ENCODE results near the gene AZU1.

The AZU1 gene

GRCh38 chr19:855566-856120 is 28.0 kb downstream of the AZU1 start:
- no peak for DNase-seq (ENCODE audit: low spot score)

GRCh38 chr19:858284-858683 is 30.6 kb downstream of the AZU1 start:
- no peak for DNase-seq (ENCODE audit: low spot score)

GRCh38 chr19:858868-859843 is 31.5 kb downstream of the AZU1 start, which contains the start of gene CFD:
CFD (plus strand) TSS chr19:859664; CDS start chr19:859690, 26 bp downstream.
- no peak for DNase-seq (ENCODE audit: low spot score)

GRCh38 chr19:861141-861755 is 33.6 kb downstream of the AZU1 start:
- DNase-seq (ENCODE audit: low spot score) = no peak

- DNase-seq (ENCODE audit: low spot score) = peak; percentile 62
Observed at GRCh38 chr19:861756-862580, 34.3 kb downstream of the AZU1 start.

- DNase-seq (ENCODE audit: low spot score) = peak; percentile 63
Observed at GRCh38 chr19:862581-863314, 35.1 kb downstream of the AZU1 start.

GRCh38 chr19:863315-863620 is 35.6 kb downstream of the AZU1 start:
- DNase-seq (ENCODE audit: low spot score) = no peak

GRCh38 chr19:866769-867300 is 39.2 kb downstream of the AZU1 start:
- DNase-seq (ENCODE audit: low spot score) = no peak

- no peak for DNase-seq (ENCODE audit: low spot score)
Observed at GRCh38 chr19:867301-867793, 39.7 kb downstream of the AZU1 start.

GRCh38 chr19:867855-868457 is 40.3 kb downstream of the AZU1 start:
- no peak for DNase-seq (ENCODE audit: low spot score)

DNA sequence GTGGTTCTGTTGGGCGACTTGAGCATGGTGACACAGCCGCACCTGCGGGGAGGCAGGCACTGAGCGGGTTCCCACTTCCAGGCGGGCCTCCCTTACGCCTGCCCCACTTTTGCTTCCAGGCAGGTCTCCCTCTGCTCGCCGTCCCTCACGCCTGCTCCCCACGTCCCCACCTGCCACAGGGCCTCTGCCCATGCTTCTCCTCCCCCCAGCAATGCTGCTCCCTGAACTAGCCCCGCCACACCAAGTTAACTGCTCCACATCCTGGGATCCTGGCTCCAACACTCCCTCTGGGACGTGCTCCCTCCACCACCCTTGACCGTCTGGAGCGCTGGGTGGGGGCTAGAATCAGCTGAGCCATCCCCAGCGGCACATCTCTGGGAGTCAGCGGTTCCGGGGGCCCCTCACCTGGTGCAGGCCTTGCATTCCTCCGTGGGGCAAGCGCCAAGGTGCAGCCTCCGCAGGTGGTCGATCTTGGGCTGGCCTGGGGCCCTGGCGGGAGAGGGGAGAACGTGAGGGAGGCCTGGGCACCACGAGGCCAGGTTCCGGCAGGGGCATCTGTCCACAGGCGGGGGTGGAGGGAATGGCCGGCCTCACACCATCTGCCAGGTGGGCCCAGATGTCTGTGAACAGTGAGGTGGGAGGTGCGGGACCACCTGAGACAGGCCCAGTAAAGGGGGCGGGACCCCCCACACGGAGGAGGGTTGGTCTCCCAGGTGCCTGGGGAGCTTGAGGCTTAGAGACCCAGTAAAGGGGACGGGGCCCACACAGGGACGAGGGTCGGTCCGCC is 41.0 kb downstream of the AZU1 start:
- no peak for DNase-seq (ENCODE audit: low spot score)

DNA sequence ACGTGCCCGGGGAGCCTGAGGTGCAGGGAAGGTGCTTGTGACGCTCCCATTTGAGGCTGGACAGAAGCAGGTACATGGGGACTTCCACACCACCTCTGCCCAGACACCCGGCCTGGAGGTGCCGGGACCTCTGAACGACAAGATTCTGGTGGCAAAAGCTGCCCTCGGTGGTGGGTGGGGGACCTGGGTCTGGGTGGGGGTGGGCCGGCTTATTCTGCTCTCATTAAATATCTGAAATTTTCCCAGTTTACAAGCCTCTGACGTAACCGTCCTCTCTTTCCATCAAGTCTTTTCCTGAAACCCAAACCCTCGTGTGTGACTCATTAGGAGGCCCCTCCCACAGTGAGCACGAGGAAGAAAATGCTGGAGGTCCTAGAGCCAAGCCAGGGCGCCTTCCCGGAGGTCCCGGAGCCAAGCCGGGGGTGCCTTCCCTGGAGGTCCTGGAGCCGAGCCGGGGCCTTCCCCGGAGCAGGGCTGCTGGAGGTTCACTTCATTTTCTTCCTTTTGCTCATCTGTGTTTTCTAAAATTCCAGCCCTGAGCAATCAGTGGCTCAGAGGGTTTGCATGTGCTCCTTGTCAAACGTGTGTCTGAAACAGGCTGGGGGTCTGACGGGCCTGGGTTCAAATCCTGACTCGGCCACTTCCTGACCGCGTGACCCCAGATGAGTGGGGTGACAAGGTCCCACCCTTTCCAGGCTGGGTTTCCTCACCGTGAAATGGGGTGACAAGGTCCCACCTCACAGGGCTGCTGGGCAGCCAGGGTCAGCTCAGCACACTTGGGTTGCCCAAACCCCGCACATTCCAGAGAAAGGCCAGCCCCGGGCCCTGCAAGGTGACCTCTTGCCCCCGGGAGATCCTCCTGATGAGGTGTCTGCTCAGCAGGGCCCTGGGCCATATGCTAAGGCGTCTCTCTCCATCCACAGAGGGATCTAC is 41.9 kb downstream of the AZU1 start:
- DNase-seq (ENCODE audit: low spot score) = no peak

GRCh38 chr19:870314-870713 is 42.7 kb downstream of the AZU1 start:
- DNase-seq (ENCODE audit: low spot score) = no peak

GRCh38 chr19:870963-871401 is 43.3 kb downstream of the AZU1 start:
- no peak for DNase-seq (ENCODE audit: low spot score)

GRCh38 chr19:871446-872265 is 44.0 kb downstream of the AZU1 start:
- no peak for DNase-seq (ENCODE audit: low spot score)

DNA sequence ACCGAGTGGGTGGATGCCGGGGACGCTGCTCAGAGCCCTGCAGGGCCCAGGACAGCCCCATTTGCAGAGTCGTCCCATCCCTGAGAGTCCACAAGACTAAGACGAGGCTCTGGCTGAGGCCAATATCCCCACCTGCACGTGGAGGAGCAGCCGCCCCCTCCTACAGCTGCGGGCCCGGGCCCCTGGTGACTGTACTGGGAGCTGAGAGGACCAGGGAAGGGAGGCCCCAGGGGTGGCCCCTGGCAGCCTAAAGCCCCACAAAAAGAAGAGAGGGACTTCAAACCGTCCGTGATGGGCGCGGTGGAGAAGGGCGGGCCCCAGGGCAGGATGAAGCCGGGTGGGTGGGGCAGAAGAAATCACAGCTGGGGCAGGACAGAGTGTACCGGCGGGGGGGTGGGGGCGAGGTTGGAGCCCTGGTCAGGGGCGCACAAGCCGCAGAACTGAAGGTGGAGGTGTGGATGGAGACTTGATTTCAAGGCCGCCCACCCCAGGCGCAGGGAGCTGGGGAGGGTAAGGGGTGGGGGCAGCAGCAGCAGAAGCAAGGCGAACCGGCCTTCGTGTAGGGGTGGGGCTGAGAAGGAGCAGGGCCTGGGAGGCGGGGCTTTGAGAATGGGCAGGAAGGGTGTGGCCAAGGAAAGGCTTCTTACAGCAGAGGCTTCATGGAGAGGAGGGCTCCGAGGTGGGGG is 44.8 kb downstream of the AZU1 start:
- DNase-seq (ENCODE audit: low spot score) = peak; percentile 83

DNA sequence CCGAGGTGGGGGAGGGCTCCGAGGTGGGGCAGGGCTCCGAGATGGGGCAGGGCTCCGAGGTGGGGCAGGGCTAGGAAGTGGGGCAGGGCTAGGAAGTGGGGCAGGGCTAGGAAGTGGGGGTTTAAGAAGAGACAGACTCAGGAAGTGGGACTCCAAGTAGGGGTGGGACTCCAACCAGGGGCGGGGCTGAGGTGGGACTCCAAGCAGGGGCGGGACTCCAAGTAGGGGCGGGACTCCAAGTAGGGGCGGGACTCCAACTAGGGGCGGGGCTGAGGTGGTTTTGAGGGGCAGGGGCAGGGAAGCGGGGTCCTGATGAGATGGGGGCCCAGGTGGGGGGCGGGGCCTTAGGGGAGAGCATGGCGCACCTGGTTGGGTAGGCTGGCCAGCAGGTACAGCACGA is 45.4 kb downstream of the AZU1 start:
- DNase-seq (ENCODE audit: low spot score) = peak; percentile 78

Data from activated CD4-positive, alpha-beta T cell treated with anti-CD3 and anti-CD28 coated beads, Interleukin-2, Interleukin-4, amounts not matched to agents 100 ng/mL and 50 ng/mL, durations not matched to agents 16 hours and 8 hours (primary cell).